K562 (cell line): ENCODE measurements around the gene ICAM3. TPM values are rescaled to one million over a fixed set of nuclear protein-coding genes. Genes with fewer than 3 reads are reported as not detected.
A peak's percentile ranks its signal among the peaks of the same experiment; 100 is the strongest.

ENCODE experiments used
- ATAC-seq: fragments of 200-7000 bp; cut with Tn5 transposase; 3 replicates; pipeline ENCODE4 v1.9.1; 2020; ENCODE audit warnings: moderate library complexity
- BruUV-seq: library from RNA; stranded (reverse); fragments of 400-500 nt; replicated peaks from 2 replicates; lab custom pipeline; 2021; lab: Mats Ljungman, UMichigan
- CTCF ChIA-PET: fragments of 300-600 bp; formaldehyde crosslinking; extraction: SDS; loops from one replicate; lab custom pipeline; 2021; ENCODE audit warnings: low intra/inter-chr PET ratio; lab: Yijun Ruan, JAX
- POLR2A ChIA-PET: fragments of 300-600, 350-650 bp; sonication (Branson Sonifier 250); formaldehyde crosslinking; extraction: SDS; loops from one replicate; lab custom pipeline; 2021; ENCODE audit warnings: antibody characterized with exemption, inconsistent platforms; lab: Yijun Ruan, JAX
- DNase-seq, 4 experiments: peaks; one replicate each; pipeline versions ENCODE4 v3.0.0 to v3.0.0-alpha.2; 2011 to 2018; ENCODE audit warnings: low spot score in 3 of 4, mixed read lengths in 3 of 4; ENCODE audit errors: extremely low read depth in 1 of 4
- FAIRE-seq: peaks from 2 replicates; lab custom pipeline; 2011; peaks lifted over from hg19 to GRCh38; lab: Jason Lieb, UNC
- H2AFZ ChIP-seq: 2 replicates; pipeline ENCODE4 v1.6.0; 2011; ENCODE audit warnings: low read depth, low read length, control low read depth, inconsistent platforms
- H3K27ac ChIP-seq: fragments of 200-600 bp; 3 replicates; pipeline ENCODE4 v1.8.0; 2011; ENCODE audit warnings: low read depth, mild to moderate bottlenecking, control low read depth, inconsistent platforms, low read length, moderate library complexity, mixed read lengths; ENCODE audit errors: extremely low read depth
- H3K27me3 ChIP-seq, 2 experiments: fragments of 300-600 bp in 1 of 2; 2 replicates in 1 of 2; 3 replicates in 1 of 2; pipeline versions ENCODE4 v1.6.0 to v1.8.0; 2011; ENCODE audit warnings: inconsistent platforms in 2 of 2, low read length in 2 of 2, mild to moderate bottlenecking in 1 of 2, mixed read lengths in 1 of 2, moderate library complexity in 1 of 2; ENCODE audit not compliant: control insufficient read depth in 2 of 2, insufficient read depth in 2 of 2
- H3K36me3 ChIP-seq: fragments of 300-600 bp; 3 replicates; pipeline ENCODE4 v1.8.0; 2011; ENCODE audit warnings: mild to moderate bottlenecking, low read length, inconsistent platforms; ENCODE audit not compliant: control insufficient read depth, insufficient read depth
- H3K4me1 ChIP-seq, 2 experiments: fragments of 200-600 bp in 1 of 2; replicated peaks in 1 of 2; 2 replicates in 1 of 2; 3 replicates in 1 of 2; pipeline versions ENCODE4 v1.5.1 to v1.8.0; 2011; ENCODE audit warnings: inconsistent platforms in 2 of 2, low read length in 2 of 2, mild to moderate bottlenecking in 1 of 2, mixed read lengths in 1 of 2, moderate library complexity in 1 of 2; ENCODE audit not compliant: control insufficient read depth in 2 of 2, insufficient read depth in 2 of 2
- H3K4me2 ChIP-seq: 2 replicates; pipeline ENCODE4 v1.6.1; 2011; ENCODE audit warnings: low read length, control low read depth, inconsistent platforms, mixed read lengths; ENCODE audit not compliant: insufficient read depth
- H3K4me3 ChIP-seq: fragments of 200-600 bp; sonication (generic), shearing (Covaris generic); 2 replicates; pipeline ENCODE4 v1.5.1; 2016; ENCODE audit warnings: control low read depth, inconsistent platforms
- H3K79me2 ChIP-seq: fragments of 200-600 bp; 3 replicates; pipeline ENCODE4 v1.8.0; 2011; ENCODE audit warnings: low read length, inconsistent platforms; ENCODE audit not compliant: control insufficient read depth, insufficient read depth
- H3K9ac ChIP-seq, 2 experiments: 2 replicates each; pipeline versions ENCODE4 v1.6.0 to v1.6.1; 2011; ENCODE audit warnings: low read depth in 2 of 2, low read length in 2 of 2, control low read depth in 1 of 2, inconsistent platforms in 1 of 2, mild to moderate bottlenecking in 1 of 2, mixed read lengths in 1 of 2; ENCODE audit not compliant: insufficient read depth in 1 of 2
- H3K9me1 ChIP-seq: one replicate; pipeline ENCODE4 v1.6.0; 2011; ENCODE audit warnings: inconsistent platforms, mild to moderate bottlenecking, low read length, moderate library complexity; ENCODE audit not compliant: control insufficient read depth, insufficient read depth
- H3K9me3 ChIP-seq: replicated peaks from 2 replicates; pipeline ENCODE4 v1.5.1; 2011; ENCODE audit warnings: low read depth, low read length, inconsistent platforms; ENCODE audit not compliant: control insufficient read depth, insufficient read depth
- H4K20me1 ChIP-seq: replicated peaks from 2 replicates; pipeline ENCODE4 v1.6.1; 2011; ENCODE audit warnings: low read length, inconsistent platforms, mixed read lengths; ENCODE audit not compliant: control insufficient read depth, insufficient read depth
- EGR1 ChIP-seq: fragments of 450-650 bp; conservative IDR thresholded peaks from 2 replicates; pipeline ENCODE4 v1.6.1; 2017; ENCODE audit warnings: mild to moderate bottlenecking
- KLF1 ChIP-seq: fragments of 450-650 bp; IDR thresholded peaks from 2 replicates; pipeline ENCODE4 v1.6.1; 2016; ENCODE audit warnings: missing genetic modification characterization, missing compliant biosample characterization
- PCBP1 ChIP-seq: fragments of 200-400 bp; formaldehyde crosslinking; IDR thresholded peaks from 2 replicates; pipeline ENCODE4 v1.6.1; 2018; ENCODE audit warnings: mild to moderate bottlenecking, low read depth, low read length; ENCODE audit not compliant: poor library complexity, severe bottlenecking
- POLR2G ChIP-seq: fragments of 200-400 bp; formaldehyde crosslinking; IDR thresholded peaks from 2 replicates; pipeline ENCODE4 v1.6.1; 2017; ENCODE audit warnings: low read depth, mild to moderate bottlenecking, antibody characterized with exemption, low read length, moderate library complexity
- RBFOX2 ChIP-seq: fragments of 200-400 bp; formaldehyde crosslinking; IDR thresholded peaks from 2 replicates; pipeline ENCODE4 v1.6.1; 2017; ENCODE audit warnings: low read depth, mild to moderate bottlenecking, low read length, moderate library complexity
- RBM22 ChIP-seq: fragments of 200-400 bp; formaldehyde crosslinking; IDR thresholded peaks from 2 replicates; pipeline ENCODE4 v1.6.1; 2018; ENCODE audit warnings: low read length, low read depth; ENCODE audit not compliant: poor library complexity, severe bottlenecking
- ZNF707 ChIP-seq: fragments of 250-450 bp; sonication (Bioruptor Pico); conservative IDR thresholded peaks from 2 replicates; pipeline ENCODE4 v1.8.0; 2022; ENCODE audit warnings: inconsistent platforms, mild to moderate bottlenecking, moderate library complexity
- WGBS: fragments of 100-300 bp; shearing (Covaris generic); methylation state at CpG from one replicate; pipeline ENCODE4 v1.1.6; 2016; ENCODE audit warnings: low coverage, mixed read lengths; ENCODE audit not compliant: insufficient coverage; ENCODE audit errors: missing lambda C conversion rate; 5-methylcytosine and 5-hydroxymethylcytosine counted together
- in situ Hi-C: fragments of 300-500 bp; cut with MboI; formaldehyde crosslinking; loops from 4 replicates; pipeline ENCODE4 v1.15.0; 2018; ENCODE audit warnings: inconsistent platforms, mixed read lengths
- intact Hi-C: fragments of 100-400 bp; cut with micrococcal nuclease; formaldehyde crosslinking; loops from 2 replicates; pipeline ENCODE4 v1.14.2; 2022
- polyA plus RNA-seq, 8 experiments: library from polyadenylated mRNA; depleted of rRNA in 4 of 8; stranded (reverse) in 5 of 8; unstranded in 3 of 8; fragments of >200 nt; fragmentation: Nextera tagmentation in 2 of 8; fragmentation: Illumina TruSeq in 1 of 8; extraction: Ambion mirVana in 2 of 8; extraction: Trizol in 1 of 8; gene quantifications; 2 replicates each; pipeline versions ENCODE4 v1.2.1 to v1.2.3, GENCODE V29; 2011 to 2014; ENCODE audit warnings: inconsistent platforms in 1 of 8, missing spikeins in 1 of 8
- total RNA-seq, 7 experiments: library from RNA; depleted of rRNA in 6 of 7; stranded (reverse); fragments of >200 nt in 6 of 7; fragmentation: Illumina TruSeq in 2 of 7; extraction: Trizol in 2 of 7; gene quantifications; 2 replicates each; pipeline versions ENCODE4 v1.2.1 to v1.2.3, GENCODE V29; 2011 to 2021; ENCODE audit warnings: low replicate concordance in 1 of 7
- TF ChIP-seq, protein P1 (sequence below): fragments of 250-450 bp; sonication (Bioruptor Pico); IDR thresholded peaks from 2 replicates; pipeline ENCODE4 v1.5.0; 2020; ENCODE audit warnings: mild to moderate bottlenecking

ICAM3 gene
- total and polyA plus RNA-seq, 9 of the 15 experiments (the other 6 are each of a cell fraction or from before 2014, with no cell fraction given) = 6.5 to 39.5 (median 24.2) TPM

DNA sequence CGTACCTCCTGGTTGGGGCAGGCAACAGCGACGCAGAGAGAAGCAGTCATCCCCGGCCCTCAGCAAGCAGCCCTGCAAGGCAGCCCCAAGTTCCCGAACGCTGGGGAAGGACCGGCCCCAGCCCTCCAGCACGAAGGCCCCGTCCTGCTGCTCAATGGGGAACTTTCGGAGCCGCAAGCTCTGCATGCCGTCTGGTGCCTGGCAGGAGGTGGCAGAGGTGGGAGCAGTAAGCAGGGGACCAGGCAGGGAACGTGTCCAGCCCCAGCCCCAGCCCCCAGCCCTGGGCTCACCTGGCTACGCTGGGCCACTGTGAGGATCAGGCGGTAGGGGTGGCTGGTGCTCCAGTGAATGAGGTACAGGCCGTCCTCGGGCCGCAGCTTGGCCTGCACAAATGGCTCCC lies 22.8 kb upstream of the ICAM3 start:
- no TSS peak for BruUV-seq
- in situ Hi-C loops = no loop called here
- H3K36me3 ChIP-seq = peaks cover 81% of the 10 kb centered on the region; the same call in 2 of the 3 replicates

DNA sequence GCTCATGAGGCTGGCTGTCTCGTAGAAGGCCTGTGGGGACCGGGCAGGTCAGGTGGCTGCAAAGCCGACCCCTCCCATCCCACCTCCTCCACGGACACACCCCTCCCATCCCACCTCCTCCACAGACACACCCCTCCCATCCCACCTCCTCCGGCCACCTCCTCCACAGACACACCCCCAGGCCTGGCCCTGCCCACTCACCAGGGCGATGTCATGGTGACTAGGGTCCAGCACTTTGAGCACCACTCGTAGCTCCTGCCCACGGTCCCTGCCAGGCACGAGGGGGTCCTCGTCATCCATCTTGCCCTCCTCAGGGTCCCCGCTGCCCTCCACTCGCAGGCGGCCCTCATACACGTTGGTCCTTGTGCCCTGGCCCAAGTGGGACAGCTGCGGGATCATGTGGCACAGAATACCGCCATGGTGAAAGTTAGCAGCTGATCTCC lies 22.2 kb upstream of the ICAM3 start:
- Histone ChIP-seq H3K9me3 (no peaks in the 10 kb centered on the region), H3K9ac (no peak overlapping the region), H3K9me1 (no peaks in the 10 kb centered on the region), H3K27me3 (no peaks in the 10 kb centered on the region), H3K4me2 (no peak overlapping the region), H2AFZ (no peak overlapping the region), H4K20me1 (no peaks in the 10 kb centered on the region), H3K4me3 (no peak overlapping the region), H3K27ac (no peak overlapping the region), H3K36me3 (peaks cover 81% of the 10 kb centered on the region; the same call in 2 of the 3 replicates), H3K79me2 (no peaks in the 10 kb centered on the region), H3K4me1 (peaks cover 0 to 17% of the 10 kb centered on the region in 2 experiments; a peak in 1 of 5 replicates)
- FAIRE-seq (no peak), ATAC-seq (peak; percentile 82), DNase-seq (peak; percentile 27 to 78 (median 52))
- in situ Hi-C loops = no loop called here
- POLR2A ChIA-PET = interaction anchor here (1.4 kb wide), 1 partner anchor 17 kb away, joined by 4 read pairs; no protein-coding TSS in a partner anchor
- CTCF ChIA-PET = no interaction called here
- no TSS peak for BruUV-seq
- intact Hi-C loops = no loop called here
- TF ChIP-seq RBM22 (peak; percentile 66), ZNF707 (CRISPR knock-in tag) (no peak), PCBP1 (peak; percentile 69), EGR1 (0 out of 2 replicates have a peak, but pooled peaks have one; percentile 16)
- TF ChIP-seq, protein P1, sequence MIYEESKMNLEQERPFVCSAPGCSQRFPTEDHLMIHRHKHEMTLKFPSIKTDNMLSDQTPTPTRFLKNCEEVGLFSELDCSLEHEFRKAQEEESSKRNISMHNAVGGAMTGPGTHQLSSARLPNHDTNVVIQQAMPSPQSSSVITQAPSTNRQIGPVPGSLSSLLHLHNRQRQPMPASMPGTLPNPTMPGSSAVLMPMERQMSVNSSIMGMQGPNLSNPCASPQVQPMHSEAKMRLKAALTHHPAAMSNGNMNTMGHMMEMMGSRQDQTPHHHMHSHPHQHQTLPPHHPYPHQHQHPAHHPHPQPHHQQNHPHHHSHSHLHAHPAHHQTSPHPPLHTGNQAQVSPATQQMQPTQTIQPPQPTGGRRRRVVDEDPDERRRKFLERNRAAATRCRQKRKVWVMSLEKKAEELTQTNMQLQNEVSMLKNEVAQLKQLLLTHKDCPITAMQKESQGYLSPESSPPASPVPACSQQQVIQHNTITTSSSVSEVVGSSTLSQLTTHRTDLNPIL (CRISPR knock-in tag) = no peak
- WGBS = 90% methylated on average over 11 of the region's 16 CpGs

More for the DNA sequence above, 22.8 kb upstream of the ICAM3 start:
- Histone ChIP-seq H3K27me3 (no peaks in the 10 kb centered on the region), H3K4me2 (no peak overlapping the region), H3K9me1 (no peaks in the 10 kb centered on the region), H3K79me2 (no peaks in the 10 kb centered on the region), H3K4me3 (no peak overlapping the region), H3K9ac (no peak overlapping the region), H3K4me1 (peaks cover 0 to 17% of the 10 kb centered on the region in 2 experiments; a peak in 1 of 5 replicates), H2AFZ (no peak overlapping the region), H3K27ac (no peak overlapping the region), H4K20me1 (no peaks in the 10 kb centered on the region), H3K9me3 (no peaks in the 10 kb centered on the region)
- no peak for TF ChIP-seq KLF1 (tag)
- peak; percentile 49; the same call in 1 of the 2 replicates for TF ChIP-seq RBFOX2
- TF ChIP-seq POLR2G = peak; percentile 37; the same call in 1 of the 2 replicates
- ChIA-PET CTCF (no interaction called here), POLR2A (interaction anchor here (1.4 kb wide), 2 partner anchors 10 to 17 kb away, joined by 4 read pairs; no protein-coding TSS in a partner anchor)
- DNase-seq (peak in 1 of 4 experiments; percentile 14), FAIRE-seq (no peak), ATAC-seq (no peak)
- WGBS = 95% methylated on average over 14 of the region's 18 CpGs
- intact Hi-C loops = no loop called here
